HG03108 (cell line): Measurements from ENCODE around the gene BRSK2.
"Not testable (repeated sequence)": the region's sequence is repeated elsewhere in the genome, so short reads cannot be mapped to it uniquely, and the experiment has no call there.

Experiments
- ATAC-seq: cut with Tn5 transposase; IDR thresholded peaks from one replicate; pipeline ENCODE4 v1.9.1; 2021; ENCODE audit warnings: moderate library complexity; ENCODE audit not compliant: unreplicated experiment

BRSK2 gene

GRCh38 chr11:1433568-1433967 lies 43.8 kb downstream of the BRSK2 start:
- ATAC-seq, result no peak

- ATAC-seq, result no peak
Observed at GRCh38 chr11:1433977-1434640, 44.4 kb downstream of the BRSK2 start.

- ATAC-seq, result not testable (repeated sequence)
Observed at GRCh38 chr11:1435479-1435819, 45.7 kb downstream of the BRSK2 start.

- ATAC-seq, result no peak
Observed at GRCh38 chr11:1435820-1436467, 46.2 kb downstream of the BRSK2 start.

- ATAC-seq, result no peak
Observed at GRCh38 chr11:1436468-1437039, 46.8 kb downstream of the BRSK2 start.

GRCh38 chr11:1437500-1437899 lies 47.8 kb downstream of the BRSK2 start:
- ATAC-seq, result no peak

GRCh38 chr11:1438261-1438966 lies 48.7 kb downstream of the BRSK2 start:
- ATAC-seq, result no peak

- no peak for ATAC-seq
Observed at GRCh38 chr11:1438967-1439330, 49.2 kb downstream of the BRSK2 start.

- no peak for ATAC-seq
Observed at GRCh38 chr11:1439341-1439740, 49.6 kb downstream of the BRSK2 start.

- ATAC-seq, result no peak
Observed at GRCh38 chr11:1440066-1440465, 50.3 kb downstream of the BRSK2 start.

GRCh38 chr11:1440496-1440895 lies 50.8 kb downstream of the BRSK2 start:
- ATAC-seq, result no peak

- ATAC-seq, result no peak
Observed at GRCh38 chr11:1442163-1442562, 52.4 kb downstream of the BRSK2 start.

- ATAC-seq, result no peak
Observed at GRCh38 chr11:1442807-1443366, 53.2 kb downstream of the BRSK2 start.

GRCh38 chr11:1443737-1444136 lies 54.0 kb downstream of the BRSK2 start:
- no peak for ATAC-seq

GRCh38 chr11:1444321-1444720 lies 54.6 kb downstream of the BRSK2 start:
- no peak for ATAC-seq

- ATAC-seq, result no peak
Observed at GRCh38 chr11:1444823-1445422, 55.2 kb downstream of the BRSK2 start.

GRCh38 chr11:1445741-1446445 lies 56.2 kb downstream of the BRSK2 start:
- no peak for ATAC-seq

- no peak for ATAC-seq
Observed at GRCh38 chr11:1446623-1447022, 56.9 kb downstream of the BRSK2 start.

- no peak for ATAC-seq
Observed at GRCh38 chr11:1447845-1448825, 58.4 kb downstream of the BRSK2 start.
